Measurements from ENCODE around the gene SUMO3. TPM values are rescaled to one million over a fixed set of nuclear protein-coding genes. Genes with fewer than 3 reads are reported as not detected.

The SUMO3 gene
- 63.2 and 66.0 TPM in 2 replicates for total RNA-seq

DNA sequence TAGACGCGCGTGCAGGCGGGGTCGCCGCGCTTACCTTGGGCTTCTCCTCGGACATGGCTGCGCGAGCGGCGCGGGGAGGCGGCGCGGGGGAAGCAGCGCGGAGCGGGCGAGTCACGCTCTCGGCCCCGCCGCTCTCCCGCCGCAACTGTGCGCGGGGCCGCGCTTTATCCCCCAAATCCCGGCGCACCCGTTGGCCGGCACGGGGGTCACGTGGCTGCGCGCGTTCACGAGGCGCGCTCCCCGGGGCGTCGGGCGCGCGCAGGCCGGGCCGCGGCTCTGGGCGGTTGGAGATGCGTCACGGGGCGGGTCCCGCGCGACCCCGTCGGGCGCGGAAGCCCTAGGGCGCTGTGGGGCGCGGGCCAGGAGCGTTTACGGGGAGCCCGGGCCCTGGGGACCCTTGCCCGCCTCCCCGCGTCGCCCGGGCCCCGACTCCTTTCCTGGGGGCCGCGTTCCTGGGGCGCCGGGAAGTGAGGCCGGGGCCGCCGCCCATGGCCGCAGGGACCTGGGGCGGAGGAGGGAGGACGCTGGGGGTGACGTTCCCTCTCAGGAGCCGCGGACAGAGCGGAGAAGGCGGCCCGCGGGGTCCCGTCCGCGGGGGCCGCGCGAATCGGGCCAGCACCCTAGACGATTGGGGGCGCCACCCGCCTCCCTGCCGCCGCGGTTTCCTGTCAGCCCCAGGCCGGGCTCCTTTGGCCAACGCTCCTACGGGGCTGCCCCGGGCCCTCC lies at the start of gene SUMO3:
Gene SUMO3, minus strand, starts transcription at position 149 of the 726 bp plus-strand sequence. Its CDS starts 94 bp downstream, at position 55.
- ChIA-PET POLR2A (interaction anchor here (0.8 to 1.5 kb wide), 11 partner anchors 10 to 113 kb away, joined by 3 to 17 read pairs (median 4); partner anchors contain the start of genes PTTG1IP and UBE2G2), CTCF (no interaction called here)
- Mint-ChIP-seq H3K4me1 (peaks cover 12% of the 10 kb centered on the region), H3K4me3 (peak within 1 kb of the TSS; percentile 67), H3K27ac (no peak within 1 kb of the TSS), H3K9me3 (peaks cover 6% of the 10 kb centered on the region), H3K36me3 (ENCODE audit: low read depth) (peaks cover 6% of the 10 kb centered on the region), H3K27me3 (no peaks in the 10 kb centered on the region)
- intact Hi-C loops (cut with micrococcal nuclease) = loop anchor here (1.0 to 10.0 kb wide), 7 partner anchors 17 to 479 kb away; partner anchors contain the start of genes ADARB1, CFAP410, POFUT2 and PTTG1IP
- peak; percentile 96 for DNase-seq
- ATAC-seq (ENCODE audit: low read depth) = peak; percentile 69
- TF ChIP-seq, protein P1, sequence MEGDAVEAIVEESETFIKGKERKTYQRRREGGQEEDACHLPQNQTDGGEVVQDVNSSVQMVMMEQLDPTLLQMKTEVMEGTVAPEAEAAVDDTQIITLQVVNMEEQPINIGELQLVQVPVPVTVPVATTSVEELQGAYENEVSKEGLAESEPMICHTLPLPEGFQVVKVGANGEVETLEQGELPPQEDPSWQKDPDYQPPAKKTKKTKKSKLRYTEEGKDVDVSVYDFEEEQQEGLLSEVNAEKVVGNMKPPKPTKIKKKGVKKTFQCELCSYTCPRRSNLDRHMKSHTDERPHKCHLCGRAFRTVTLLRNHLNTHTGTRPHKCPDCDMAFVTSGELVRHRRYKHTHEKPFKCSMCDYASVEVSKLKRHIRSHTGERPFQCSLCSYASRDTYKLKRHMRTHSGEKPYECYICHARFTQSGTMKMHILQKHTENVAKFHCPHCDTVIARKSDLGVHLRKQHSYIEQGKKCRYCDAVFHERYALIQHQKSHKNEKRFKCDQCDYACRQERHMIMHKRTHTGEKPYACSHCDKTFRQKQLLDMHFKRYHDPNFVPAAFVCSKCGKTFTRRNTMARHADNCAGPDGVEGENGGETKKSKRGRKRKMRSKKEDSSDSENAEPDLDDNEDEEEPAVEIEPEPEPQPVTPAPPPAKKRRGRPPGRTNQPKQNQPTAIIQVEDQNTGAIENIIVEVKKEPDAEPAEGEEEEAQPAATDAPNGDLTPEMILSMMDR (IDR thresholded peaks at IDR 0.05) = no peak

DNA sequence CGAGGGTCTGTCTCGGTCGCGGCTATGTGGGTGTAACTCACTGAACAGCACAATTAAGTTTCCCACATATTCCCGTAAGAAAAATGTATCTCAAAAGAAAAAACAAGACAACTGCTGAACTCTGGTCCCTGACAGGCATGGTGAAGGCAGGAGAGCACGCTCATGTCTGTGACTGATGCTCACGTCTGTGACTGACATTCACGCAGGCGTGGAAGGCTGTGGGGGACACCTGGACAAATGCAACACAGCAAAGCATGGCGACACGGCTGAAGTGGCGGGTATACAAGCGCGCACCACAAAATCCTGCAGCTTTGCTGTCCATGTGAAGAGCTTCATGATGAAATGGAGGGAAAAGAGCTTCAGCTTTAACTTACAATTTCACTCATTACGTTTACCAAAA lies 49.6 kb upstream of the SUMO3 start:
- Mint-ChIP-seq H3K4me3 (no peak overlapping the region), H3K4me1 (peaks cover 72% of the 10 kb centered on the region), H3K36me3 (ENCODE audit: low read depth) (peaks cover 34% of the 10 kb centered on the region), H3K9me3 (no peaks in the 10 kb centered on the region), H3K27me3 (no peaks in the 10 kb centered on the region), H3K27ac (no peak overlapping the region)
- DNase-seq = no peak
- ChIA-PET POLR2A (no interaction called here), CTCF (interaction anchor here (1.0 kb wide), 1 partner anchor 65 kb away, joined by 3 read pairs; no protein-coding TSS in a partner anchor)
- ATAC-seq (ENCODE audit: low read depth) = no peak
- intact Hi-C loops (cut with micrococcal nuclease) = no loop called here
- TF ChIP-seq, protein P1 (IDR thresholded peaks at IDR 0.05) = no peak

GRCh38 chr21:44866780-44867179 lies 48.9 kb upstream of the SUMO3 start:
- H3K4me1 Mint-ChIP-seq = peaks cover 66% of the 10 kb centered on the region
- H3K36me3 Mint-ChIP-seq (ENCODE audit: low read depth) = peaks cover 36% of the 10 kb centered on the region
- ChIA-PET POLR2A (no interaction called here), CTCF (interaction anchor here (1.0 kb wide), 1 partner anchor 65 kb away, joined by 3 read pairs; no protein-coding TSS in a partner anchor)
- DNase-seq (no peak), ATAC-seq (ENCODE audit: low read depth) (no peak)
- no peak overlapping the region for H3K27ac Mint-ChIP-seq
- no peaks in the 10 kb centered on the region for H3K9me3 Mint-ChIP-seq
- intact Hi-C loops (cut with micrococcal nuclease) = no loop called here
- H3K4me3 Mint-ChIP-seq = no peak overlapping the region
- H3K27me3 Mint-ChIP-seq = no peaks in the 10 kb centered on the region
- TF ChIP-seq, protein P1 (IDR thresholded peaks at IDR 0.05) = no peak

GRCh38 chr21:44865561-44866280 lies 47.9 kb upstream of the SUMO3 start:
- POLR2A ChIA-PET = interaction anchor here (1.0 to 1.5 kb wide), 3 partner anchors 8 to 64 kb away, joined by 3 to 6 read pairs (median 5); partner anchors contain the start of genes PTTG1IP and UBE2G2
- DNase-seq = peak; percentile 54
- Mint-ChIP-seq H3K4me3 (peak overlapping the region; percentile 73), H3K9me3 (no peaks in the 10 kb centered on the region), H3K27me3 (no peaks in the 10 kb centered on the region), H3K36me3 (ENCODE audit: low read depth) (peaks cover 47% of the 10 kb centered on the region), H3K4me1 (peaks cover 58% of the 10 kb centered on the region), H3K27ac (peak overlapping the region; percentile 81)
- TF ChIP-seq, protein P1 (IDR thresholded peaks at IDR 0.05) = no peak
- intact Hi-C loops (cut with micrococcal nuclease) = loop anchor here (1.0 to 2.0 kb wide), 6 partner anchors 8 to 67 kb away; partner anchors contain the start of genes PTTG1IP and SUMO3
- ATAC-seq (ENCODE audit: low read depth) = peak; percentile 96
- CTCF ChIA-PET = no interaction called here

All from activated B cell treated with CpG ODN at 0.5 μM for 24 hours (primary cell).